Erythroblast (primary cell): Measurements from ENCODE around the gene TMEM143.

Experiments
- GATA1 ChIP-seq: IDR thresholded peaks from 2 replicates; pipeline ENCODE4 v1.6.1; 2011; ENCODE audit warnings: low read depth, mild to moderate bottlenecking, control low read depth, low read length, moderate library complexity
- POLR2A ChIP-seq: IDR thresholded peaks from 2 replicates; pipeline ENCODE4 v1.6.1; 2011; ENCODE audit warnings: mild to moderate bottlenecking, low read length

DNA sequence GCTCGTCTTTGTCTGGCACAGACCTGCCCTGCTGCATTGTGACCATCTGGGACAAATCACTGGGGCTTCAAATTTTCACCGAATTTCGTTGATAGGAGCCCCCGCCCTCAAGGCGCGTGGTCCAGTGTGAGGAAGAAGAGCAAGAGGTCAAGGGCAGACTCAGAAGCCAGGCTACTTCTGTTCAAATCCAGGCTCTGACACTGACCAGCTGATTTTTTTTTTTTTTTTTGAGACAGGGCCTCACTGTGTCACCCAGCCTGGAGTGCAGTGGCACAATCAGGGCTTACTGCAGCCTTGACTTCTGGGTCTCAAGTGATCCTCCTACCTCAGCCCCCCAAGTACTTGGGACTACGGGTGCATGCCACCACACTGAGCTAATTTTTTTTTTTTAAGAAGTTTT, 7.6 kb upstream of the TMEM143 start:
- no peak for TF ChIP-seq POLR2A
- TF ChIP-seq GATA1 = no peak
